Measurements from ENCODE around the gene ABHD12.

The ABHD12 gene

GRCh38 chr20:25376886-25377285 lies 13.7 kb downstream of the ABHD12 start:
- Histone ChIP-seq H3K27me3 (ENCODE audit: insufficient read depth, poor library complexity, severe bottlenecking) (no peaks in the 10 kb centered on the region), H3K27ac (replicated peaks) (no peak overlapping the region), H3K4me3 (replicated peaks; ENCODE audit: insufficient read depth, low read length) (no peak overlapping the region)
- DNase-seq (ENCODE audit: low read depth in 1 of 2, low spot score in 1 of 2) = no peak
- no peak for TF ChIP-seq SPI1 (IDR thresholded peaks at IDR 0.05; ENCODE audit: borderline replicate concordance, low read depth)

DNA sequence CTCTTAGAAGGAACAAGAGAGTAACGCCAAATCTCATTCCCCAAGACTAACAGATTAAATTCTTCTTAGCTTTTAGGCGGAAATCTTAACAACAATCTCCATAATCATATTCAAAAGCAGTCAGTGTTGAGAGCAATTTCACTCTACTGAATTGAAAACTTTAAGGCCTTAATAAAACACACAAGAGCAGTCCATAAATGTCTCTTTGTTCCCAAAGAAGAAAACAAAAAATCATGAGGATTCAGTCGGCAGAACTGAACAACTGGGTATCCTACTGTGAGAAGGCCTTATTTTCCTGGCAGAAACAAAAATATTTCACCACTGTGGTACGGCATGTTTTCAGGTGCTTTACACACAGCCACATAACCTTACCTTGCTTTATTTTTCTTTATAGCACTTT lies 14.4 kb downstream of the ABHD12 start:
- H3K4me3 ChIP-seq (replicated peaks; ENCODE audit: insufficient read depth, low read length) = no peak overlapping the region
- TF ChIP-seq SPI1 (IDR thresholded peaks at IDR 0.05; ENCODE audit: borderline replicate concordance, low read depth) = no peak
- TF ChIP-seq POLR2AphosphoS5 (IDR thresholded peaks at IDR 0.05; ENCODE audit: low read depth) = no peak
- no peak for TF ChIP-seq CTCF (IDR thresholded peaks at IDR 0.05; ENCODE audit: insufficient read depth, low read length)
- no peak for TF ChIP-seq GABPA (IDR thresholded peaks at IDR 0.05; ENCODE audit: low read depth)
- no peak for TF ChIP-seq REST (IDR thresholded peaks at IDR 0.05; ENCODE audit: insufficient replicate concordance, low read depth)
- DNase-seq (ENCODE audit: low read depth in 1 of 2, low spot score in 1 of 2) = no peak
- no peak overlapping the region for H3K27ac ChIP-seq (replicated peaks)
- H3K27me3 ChIP-seq (ENCODE audit: insufficient read depth, poor library complexity, severe bottlenecking) = no peaks in the 10 kb centered on the region

GRCh38 chr20:25374842-25375241 lies 15.8 kb downstream of the ABHD12 start:
- TF ChIP-seq REST (IDR thresholded peaks at IDR 0.05; ENCODE audit: insufficient replicate concordance, low read depth) (no peak), POLR2AphosphoS5 (IDR thresholded peaks at IDR 0.05; ENCODE audit: low read depth) (no peak), SPI1 (IDR thresholded peaks at IDR 0.05; ENCODE audit: borderline replicate concordance, low read depth) (no peak), GABPA (IDR thresholded peaks at IDR 0.05; ENCODE audit: low read depth) (no peak), CTCF (IDR thresholded peaks at IDR 0.05; ENCODE audit: insufficient read depth, low read length) (no peak)
- Histone ChIP-seq H3K27ac (replicated peaks) (no peak overlapping the region), H3K27me3 (ENCODE audit: insufficient read depth, poor library complexity, severe bottlenecking) (no peaks in the 10 kb centered on the region), H3K4me3 (replicated peaks; ENCODE audit: insufficient read depth, low read length) (no peak overlapping the region)
- no peak for DNase-seq (ENCODE audit: low read depth in 1 of 2, low spot score in 1 of 2)

DNA sequence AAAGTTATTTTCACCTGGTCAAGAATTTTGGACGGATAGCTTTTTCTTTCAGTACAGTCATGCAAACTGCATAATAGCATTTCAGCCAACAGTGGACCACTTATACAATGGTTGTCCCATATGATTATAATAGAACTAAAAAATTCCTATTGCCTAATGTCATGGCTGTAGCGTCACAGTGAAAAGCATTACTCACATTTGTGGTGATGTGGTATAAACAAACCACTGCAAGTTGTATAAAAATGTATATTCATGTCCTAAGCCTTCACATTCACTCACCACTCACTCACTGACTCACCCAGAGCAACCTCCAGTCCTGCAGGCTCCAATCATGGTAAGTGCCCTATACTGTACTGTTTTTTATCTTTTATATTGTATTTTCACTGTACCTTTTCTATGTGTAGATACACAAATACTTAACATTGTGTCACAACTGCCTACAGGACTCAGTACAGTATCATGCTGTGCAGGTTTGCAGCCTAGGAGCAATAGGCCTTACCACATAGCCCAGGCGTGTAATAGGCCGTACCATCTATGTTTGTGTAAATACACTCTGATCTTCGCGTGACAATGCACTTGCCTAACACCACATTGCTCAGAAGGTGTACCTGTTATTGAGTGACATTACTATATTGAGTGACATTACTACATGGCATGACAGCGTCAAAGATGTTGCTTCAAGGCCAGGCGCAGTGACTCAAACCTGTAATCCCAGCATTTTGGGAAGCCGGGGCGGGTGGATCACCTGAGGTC lies 17.9 kb downstream of the ABHD12 start:
- DNase-seq (ENCODE audit: low read depth in 1 of 2, low spot score in 1 of 2) = no peak
- no peak for TF ChIP-seq REST (IDR thresholded peaks at IDR 0.05; ENCODE audit: insufficient replicate concordance, low read depth)
- TF ChIP-seq SPI1 (IDR thresholded peaks at IDR 0.05; ENCODE audit: borderline replicate concordance, low read depth) = no peak
- TF ChIP-seq POLR2AphosphoS5 (IDR thresholded peaks at IDR 0.05; ENCODE audit: low read depth) = no peak
- TF ChIP-seq GABPA (IDR thresholded peaks at IDR 0.05; ENCODE audit: low read depth) = no peak
- TF ChIP-seq CTCF (IDR thresholded peaks at IDR 0.05; ENCODE audit: insufficient read depth, low read length) = no peak
- Histone ChIP-seq H3K27ac (replicated peaks) (no peak overlapping the region), H3K27me3 (ENCODE audit: insufficient read depth, poor library complexity, severe bottlenecking) (no peaks in the 10 kb centered on the region), H3K4me3 (replicated peaks; ENCODE audit: insufficient read depth, low read length) (no peak overlapping the region)
